HG03469 (cell line): ENCODE measurements around the gene SCLT1.

Source experiments
- ATAC-seq: cut with Tn5 transposase; IDR thresholded peaks from one replicate; pipeline ENCODE4 v1.9.1; 2021; ENCODE audit warnings: mild to moderate bottlenecking, moderate library complexity, moderate number of reproducible peaks; ENCODE audit not compliant: unreplicated experiment

SCLT1 gene

DNA sequence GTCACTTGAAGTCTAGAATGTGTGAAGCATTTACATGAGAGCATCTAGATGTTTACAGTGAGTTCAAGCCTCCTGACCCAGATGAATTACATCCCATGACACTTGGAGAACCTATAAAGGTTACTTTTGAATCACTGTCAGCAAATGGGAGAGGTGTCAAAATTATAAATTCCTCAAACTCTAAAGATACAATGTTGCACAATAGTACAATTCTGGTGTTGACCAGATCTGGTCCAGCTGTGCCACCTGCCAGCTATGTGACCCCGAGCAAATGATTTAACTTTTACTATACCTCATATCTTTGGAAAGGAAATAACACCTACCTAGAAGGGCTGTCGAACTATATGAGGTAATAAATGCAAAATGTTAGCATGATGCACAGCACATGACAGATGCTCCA is 214.1 kb downstream of the SCLT1 start:
- ATAC-seq: no peak

DNA sequence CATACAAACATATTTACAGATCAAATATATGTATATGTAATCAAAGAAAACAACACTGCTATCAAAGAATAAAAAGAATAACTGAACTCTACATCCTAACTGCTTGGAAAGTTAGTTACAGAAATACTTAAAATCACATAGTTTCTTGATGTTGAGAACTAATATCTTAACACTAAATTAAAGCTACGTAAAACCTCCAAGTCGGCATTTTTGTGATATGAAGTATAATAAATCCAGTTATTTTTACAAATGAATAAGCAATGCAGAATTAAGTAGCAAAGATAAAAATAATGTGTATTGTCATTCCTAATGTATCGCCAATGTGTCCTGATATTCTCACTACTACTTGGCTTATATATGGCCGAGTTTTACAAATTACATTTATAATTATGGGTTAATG is 215.4 kb downstream of the SCLT1 start:
- no peak for ATAC-seq

DNA sequence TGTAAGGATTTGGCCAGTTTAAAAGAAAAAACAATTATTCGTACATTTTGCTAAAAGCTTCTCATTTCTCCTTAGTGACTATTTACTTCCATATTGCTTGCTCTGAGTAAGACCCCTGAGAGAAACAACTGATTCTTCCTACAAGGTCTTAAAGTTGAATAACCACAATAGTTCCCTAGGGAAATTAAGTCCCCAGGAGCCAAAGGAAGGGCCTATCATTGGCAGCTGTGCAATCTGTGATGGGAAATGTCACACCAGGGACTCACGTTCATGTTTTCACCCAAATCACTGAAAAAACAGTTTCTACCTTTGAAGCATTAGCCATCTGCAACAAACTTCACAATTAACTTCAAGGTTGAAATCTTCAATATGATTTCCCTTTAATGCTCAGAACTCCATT is 217.1 kb downstream of the SCLT1 start:
- no peak for ATAC-seq

DNA sequence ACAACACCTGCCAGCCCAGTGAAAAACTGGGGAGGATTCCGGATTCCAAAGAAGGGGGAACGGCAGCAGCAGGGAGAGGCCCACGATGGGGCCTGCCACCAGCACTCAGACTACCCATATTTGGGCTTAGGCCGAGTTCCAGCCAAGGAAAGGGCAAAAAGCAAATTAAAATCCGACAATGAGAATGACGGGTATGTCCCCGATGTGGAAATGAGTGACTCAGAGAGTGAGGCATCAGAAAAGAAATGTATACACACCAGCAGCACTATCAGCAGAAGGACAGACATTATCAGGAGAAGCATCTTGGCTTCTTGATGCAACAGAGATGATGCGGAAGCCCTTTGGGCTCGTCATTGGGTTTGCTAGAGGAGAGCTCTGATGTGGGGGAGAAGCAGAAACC is 221.4 kb downstream of the SCLT1 start:
- ATAC-seq: no peak

DNA sequence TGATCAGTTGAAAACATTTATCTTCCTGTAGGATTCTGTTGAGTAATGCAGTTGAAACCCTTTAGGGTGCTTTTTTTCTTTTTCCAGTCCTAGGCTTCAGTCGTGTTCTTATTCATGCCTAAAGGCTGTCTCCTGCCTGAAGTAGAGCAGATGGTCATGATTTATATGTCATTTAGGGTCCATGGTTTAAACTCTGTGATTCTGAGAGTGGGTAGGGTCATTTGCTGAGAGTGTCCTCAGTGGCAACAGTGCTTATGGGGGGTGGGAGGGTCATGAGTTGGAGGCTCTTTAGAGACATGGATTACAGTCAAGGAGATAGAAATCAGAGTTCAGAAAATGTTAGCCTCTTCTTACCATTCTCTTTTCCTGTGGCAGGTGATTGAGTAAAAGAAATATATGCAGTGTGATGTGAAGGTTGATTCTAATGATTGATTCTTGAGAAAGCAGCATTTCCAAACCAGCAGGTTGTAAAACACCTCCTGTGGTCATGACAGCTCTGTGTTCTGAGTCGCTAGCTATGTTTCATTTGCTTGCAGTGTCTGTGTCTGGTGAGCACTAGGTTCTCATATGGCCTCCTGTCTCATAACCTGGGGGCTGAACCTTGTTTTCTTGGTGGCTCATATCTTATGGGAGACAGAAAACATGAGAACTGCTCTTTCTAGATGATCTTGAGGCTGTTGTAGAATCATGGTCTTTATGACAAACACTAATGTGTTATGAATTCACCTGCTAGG is 223.4 kb downstream of the SCLT1 start:
- ATAC-seq: no peak

DNA sequence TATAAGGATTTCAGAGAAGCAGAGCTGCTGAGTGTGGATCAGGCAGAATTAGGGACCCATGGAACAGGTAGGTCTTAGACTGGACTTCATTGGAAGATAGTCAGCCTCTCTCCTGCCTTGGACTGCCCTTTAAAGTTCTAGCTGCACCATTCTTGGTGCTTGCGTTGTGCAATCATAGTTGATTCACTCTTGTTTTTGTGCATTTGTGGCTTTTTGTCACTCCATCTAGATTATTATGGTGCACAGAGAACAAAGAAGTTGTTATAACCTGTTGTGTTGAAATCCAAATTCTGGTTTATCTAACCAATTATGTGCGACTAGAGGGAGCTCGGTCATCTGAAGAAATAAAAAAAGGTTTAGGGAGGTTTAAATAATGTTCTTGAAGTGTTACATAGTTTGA is 224.6 kb downstream of the SCLT1 start:
- no peak for ATAC-seq

DNA sequence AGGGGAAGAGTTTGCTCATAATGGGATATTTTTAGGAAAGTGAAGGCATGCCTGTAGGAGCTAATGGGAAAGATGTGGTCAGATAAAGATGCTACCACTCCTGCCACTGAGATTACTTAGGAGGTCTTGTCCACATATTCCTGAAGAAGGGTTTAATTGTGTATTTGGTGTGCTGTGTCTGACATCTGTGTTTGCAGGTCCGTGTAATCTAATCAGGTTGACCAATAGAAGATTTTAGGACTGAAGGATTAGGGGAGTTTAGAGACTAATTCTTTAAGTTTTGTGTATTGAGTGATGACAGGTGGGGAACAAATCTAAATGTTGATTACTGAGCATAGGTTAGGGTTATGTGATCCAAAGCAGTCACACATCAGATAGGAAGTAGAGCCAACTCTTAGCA is 226.6 kb downstream of the SCLT1 start:
- no peak for ATAC-seq

DNA sequence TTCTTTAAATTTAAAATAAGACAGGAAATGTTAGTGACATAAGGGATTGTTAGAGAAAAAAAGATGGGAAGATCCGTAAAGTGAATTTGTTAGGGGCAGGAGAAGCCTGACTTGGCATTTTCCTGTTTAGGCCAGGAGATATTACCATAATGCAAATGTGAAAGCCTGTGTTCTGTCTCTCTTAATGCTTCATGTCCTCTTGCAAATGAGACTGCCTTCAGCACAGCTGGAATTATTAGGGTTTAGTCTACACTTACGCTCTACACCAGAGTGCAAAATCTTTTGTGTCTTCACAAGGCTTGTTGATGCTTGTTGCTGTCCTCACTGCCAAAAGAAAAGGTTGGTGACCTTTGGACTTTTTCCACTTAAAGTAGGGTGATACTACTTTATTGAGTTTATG is 227.1 kb downstream of the SCLT1 start:
- ATAC-seq: no peak

DNA sequence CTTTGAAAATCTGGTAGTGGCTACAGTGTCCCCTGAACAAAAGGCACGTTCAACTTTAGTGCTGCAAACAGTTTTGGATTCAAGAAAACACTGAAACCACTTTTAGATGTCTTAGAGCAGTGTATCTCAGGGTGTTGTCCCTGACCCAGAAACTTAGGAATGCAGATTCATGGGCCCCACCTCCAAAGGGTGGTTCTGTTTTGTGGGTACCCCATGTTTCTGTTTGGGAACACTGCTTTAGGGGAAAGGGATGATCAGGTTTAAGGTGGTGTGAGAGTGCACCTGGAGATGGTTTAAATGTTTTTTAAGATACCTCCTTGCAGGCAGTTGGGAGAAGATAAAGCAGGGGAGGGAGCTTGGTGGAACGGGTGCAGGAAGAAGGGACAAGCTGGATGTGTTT is 228.2 kb downstream of the SCLT1 start:
- no peak for ATAC-seq

DNA sequence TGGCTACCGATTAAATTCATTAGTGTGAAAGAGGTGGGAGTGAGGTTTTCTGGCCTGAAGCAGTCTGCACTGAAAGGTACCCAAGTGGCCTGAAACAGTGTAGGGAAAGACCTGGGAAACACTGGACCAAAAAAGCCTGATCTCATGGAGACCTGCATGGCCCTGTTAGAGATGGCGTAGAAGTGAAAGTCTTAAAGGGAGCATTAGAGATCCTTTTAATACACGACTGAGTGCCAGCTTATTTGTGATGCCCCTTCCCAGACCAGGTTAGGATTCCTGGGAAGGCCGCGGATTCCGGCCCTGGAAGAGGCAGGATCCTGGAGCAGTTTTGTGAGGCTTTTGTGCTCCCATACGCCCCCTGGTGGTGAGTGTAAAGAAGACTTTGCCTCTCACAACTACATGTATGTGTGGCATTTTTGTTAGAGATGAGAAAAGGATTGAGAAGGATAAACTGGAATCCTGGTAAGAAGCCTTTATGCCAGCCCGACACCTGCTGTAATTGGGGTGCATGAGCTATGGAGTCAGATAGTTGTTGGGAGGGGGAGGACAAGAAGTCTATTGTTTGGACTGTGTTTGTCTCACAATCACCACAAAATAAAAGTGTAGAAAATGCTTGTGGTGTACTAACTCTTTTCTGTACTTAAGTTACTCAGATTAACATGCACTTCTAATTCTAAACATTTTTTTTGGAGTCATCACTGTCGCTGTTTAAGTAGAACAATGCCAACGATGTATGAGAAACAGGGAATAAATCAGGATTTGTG is 229.8 kb downstream of the SCLT1 start:
- no peak for ATAC-seq

DNA sequence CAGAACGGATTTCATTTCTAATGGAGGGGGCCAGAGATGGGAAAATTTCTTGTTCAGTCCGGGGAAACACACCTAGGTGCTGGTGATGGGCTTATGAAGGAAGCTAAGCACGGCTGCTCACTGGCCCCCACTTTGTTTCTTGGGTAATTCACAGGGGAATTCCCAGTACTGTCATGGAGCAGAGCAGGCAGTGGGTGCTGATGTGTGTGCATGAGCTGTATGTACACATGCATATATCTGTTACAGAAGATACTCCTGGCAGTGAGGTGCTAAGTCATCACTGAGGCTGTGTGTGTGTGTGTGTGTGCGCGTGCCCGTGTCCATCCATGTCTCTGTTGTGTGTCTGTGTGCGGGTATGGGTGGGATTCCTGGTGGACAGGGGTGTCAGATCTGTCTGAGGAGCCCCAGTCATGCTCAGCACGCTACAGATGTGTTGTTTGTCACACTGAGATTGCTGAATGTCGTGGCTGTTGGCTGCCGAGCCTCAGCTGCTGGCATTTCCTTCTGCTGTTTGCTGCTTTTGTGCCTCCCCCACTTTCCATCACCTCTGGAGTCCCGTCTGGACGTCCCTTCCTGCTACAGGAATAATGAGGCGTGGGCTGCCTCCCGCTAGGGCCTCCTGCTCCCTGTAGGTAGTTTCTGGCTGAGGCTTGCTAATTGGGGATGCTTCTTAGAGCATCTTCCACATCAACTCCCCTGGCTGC is 230.6 kb downstream of the SCLT1 start:
- ATAC-seq: peak; percentile 39

DNA sequence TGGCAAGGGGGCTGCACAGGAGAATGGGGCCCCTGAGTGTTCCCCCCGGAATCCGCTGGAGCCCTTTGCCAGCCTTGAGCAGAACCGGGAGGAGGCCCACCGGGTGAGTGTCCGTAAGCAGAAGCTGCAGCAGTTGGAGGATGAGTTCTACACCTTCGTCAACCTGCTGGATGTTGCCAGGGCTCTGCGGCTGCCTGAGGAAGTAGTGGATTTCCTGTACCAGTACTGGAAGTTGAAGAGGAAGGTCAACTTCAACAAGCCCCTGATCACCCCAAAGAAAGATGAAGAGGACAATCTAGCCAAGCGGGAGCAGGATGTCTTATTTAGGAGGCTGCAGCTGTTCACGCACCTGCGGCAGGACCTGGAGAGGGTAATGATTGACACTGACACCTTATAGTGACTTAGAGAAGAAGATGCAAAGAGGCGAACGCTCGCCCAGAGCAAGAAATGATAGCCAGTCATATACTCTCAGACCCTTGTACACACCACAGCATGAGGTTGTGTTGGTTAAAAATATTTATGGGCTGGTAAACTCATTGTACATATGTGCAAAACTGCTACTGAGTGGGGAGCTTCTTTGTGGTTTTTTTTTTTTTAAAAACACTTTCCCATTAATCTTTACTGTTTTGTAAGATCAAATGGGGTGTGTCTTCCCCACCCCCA is 231.4 kb downstream of the SCLT1 start:
- ATAC-seq: peak; percentile 19

DNA sequence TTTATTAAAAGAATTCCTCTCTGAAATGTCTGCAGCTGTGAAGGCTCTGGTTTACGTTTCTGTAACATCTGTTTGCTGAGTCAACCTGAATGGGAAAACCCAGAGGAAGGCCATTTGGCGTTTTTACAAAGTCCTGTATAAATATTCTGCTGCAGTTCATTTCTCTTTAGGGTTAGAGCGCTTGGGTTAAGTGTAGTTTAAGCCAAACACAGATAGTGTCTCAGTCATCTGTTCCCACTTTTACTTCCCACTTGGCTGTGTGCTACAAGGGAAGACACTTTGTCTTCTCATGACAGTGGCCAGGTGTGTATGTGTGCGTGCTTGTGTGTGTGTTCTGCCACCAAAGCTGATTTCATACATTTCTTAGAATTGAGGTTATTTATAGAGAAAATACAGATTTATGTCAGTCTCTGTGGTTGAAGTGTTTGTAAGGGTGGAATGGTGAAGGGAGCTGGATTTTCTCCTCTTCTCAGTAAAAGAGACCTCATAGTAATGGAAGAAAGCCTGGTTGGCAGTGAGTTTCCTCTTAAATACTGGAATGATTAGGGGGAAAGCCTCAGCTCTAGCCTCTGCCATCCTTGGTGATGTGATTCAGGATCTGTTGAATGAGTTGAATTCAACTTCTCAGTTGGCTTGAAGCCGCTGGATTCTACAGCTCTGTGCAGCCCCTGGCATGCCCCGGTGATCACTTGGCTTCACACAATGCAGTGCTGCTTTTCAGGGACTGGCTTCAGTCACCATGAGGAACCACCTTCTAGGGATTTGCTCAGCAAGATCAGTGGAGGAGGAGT is 233.3 kb downstream of the SCLT1 start:
- ATAC-seq: no peak

DNA sequence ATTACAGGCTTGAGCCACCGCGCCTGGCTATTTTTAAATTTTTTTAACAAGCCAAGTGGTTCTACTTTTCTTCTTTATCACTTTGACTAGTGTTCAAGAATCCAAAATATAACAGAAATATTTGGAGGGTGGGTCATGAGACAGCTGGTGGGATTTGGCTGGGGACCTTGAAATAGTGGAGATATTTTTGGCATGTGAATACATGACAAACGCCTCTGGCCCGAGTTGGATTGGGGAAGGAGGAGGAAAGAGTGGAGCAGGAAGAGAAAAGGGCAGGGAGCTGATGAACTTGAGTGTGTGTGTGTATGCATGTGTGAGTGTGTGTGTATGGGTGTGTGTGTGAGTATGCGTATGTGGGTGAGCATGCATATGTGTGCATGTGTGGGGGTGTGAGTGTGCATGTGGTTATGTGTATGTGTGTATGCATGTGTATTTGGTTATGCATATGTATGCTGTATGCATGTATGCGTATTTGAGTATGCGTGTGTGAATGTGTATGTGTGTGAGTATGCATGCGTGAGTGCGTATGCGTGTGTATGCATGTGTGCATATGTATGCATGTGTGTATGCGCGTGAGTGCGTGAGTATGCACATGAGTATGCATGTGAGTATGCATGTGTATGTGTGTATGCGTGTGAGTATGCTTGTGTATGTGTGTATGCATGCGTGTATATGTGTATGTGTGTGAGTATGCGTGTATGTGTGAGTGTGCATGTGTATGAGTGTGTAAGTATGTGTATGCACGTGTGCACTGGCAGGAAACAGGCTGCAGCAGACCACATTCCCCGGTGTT is 234.3 kb downstream of the SCLT1 start:
- ATAC-seq: no peak

DNA sequence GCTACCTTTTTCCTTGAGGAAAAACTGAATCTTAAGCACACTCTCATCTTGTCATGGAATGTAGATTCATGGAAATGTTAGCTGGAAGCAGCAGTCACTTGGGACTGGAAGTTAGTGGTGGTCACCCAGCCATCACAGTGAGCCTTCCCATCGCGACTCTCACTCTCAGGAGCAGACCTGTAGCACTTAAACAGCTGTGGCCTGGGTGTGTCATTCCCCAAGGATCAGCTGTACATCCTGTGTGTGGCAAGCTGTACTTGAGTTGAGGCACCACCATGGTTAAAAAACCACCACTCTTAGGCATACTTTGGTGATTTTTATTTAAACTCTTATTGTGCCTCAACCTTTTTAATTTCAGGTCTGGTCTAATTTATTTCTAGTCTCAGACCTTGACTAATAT is 237.1 kb downstream of the SCLT1 start:
- ATAC-seq: no peak

DNA sequence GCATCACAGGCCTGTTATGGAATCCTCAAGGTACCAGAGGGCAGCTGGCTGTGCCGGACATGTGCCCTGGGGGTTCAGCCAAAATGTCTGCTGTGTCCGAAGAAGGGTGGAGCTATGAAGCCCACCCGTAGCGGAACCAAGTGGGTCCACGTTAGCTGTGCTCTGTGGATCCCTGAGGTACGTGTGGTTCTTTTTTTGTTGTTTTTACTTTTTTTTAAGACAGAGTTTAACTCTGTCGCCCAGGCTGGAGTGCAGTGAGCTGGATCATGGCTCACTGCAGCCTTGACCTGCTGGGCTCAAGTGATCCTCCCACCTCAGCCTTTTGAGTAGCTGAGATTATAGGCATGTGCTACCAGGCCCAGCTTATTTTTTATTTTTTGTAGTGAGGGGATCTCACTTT is 237.7 kb downstream of the SCLT1 start:
- no peak for ATAC-seq

DNA sequence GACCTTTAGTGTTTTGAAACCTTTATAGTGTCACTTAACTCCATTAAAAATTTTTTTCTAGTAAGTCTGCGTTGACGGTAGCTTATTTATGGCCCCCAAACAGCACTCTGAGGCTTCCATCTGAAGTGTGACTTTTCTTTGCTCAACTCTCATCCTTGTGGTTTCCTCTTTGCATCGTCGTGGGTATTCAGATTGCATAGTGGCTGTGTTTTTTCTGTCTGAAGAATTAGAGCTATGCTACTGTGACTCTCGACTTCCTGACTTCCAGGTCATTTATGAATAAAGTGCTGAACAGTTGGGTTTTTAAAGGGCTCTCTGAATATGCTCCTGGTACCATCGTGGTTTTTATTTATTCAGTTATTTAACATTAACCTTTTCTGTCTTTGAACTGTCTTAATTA is 238.9 kb downstream of the SCLT1 start:
- ATAC-seq: peak; percentile 80

DNA sequence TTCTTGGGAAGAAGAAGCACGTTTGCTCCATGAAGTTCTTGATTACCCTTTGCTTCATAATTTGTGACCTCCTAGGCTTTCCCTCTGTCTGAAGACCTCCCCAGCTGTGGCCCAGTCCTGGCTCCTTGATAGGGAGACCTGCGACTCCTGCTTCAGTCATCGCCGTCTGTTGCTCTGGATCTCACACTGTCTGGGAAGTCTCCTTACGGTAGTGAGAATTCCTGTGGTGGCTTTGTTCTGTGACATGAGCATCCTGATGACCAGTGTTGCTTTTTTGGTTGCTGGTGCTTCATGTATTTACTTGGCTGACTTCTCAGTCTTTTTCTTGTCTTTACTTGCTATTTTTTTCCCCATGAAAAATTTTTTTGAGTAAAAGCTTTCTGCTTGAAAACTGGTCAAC is 239.6 kb downstream of the SCLT1 start:
- ATAC-seq: no peak

DNA sequence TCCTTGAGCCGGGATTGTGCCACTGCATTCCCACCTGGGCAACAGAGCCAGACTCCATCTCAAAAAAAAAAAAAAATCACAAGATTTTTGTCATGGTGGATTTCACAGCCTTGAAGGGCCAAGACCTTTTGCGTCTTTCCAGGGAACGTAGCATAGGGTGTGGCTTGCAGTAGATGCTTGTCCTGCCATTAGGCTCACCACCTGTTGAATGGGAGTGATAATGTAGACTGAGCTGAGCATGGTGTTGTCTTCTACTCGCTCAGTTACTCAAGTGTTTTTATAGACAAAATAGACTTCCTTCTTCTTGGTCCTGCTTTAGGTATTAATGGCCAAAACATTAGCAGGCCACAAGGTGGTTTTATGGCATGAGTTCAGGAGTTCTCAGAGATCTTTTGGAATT is 243.1 kb downstream of the SCLT1 start:
- no peak for ATAC-seq

DNA sequence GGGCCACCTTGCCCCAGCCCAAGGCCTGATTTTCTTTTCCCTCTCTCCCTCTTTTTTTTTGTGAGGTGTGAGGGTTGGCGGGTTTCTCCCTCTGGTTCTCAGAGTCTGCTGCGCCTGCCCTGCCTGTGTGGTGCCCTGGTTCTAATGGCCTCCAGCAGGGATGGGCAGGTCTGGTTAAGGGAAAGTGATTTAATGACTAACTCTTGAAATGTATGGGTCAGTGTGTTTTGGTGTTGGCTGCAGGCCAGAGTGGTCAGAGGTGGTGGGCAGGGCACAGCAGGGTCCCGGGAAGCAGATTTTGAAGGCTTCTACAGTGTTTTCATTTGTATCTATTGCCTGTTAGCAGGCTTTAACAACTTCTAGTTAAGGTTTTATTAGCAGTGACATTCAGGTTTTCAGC is 244.9 kb downstream of the SCLT1 start:
- ATAC-seq: no peak
